Ishikawa (cell line): ENCODE measurements around the gene CTTNBP2.

Source experiments
- CEBPB ChIP-seq: IDR thresholded peaks from 2 replicates; pipeline ENCODE4 v1.6.1; 2012
- CREB1 ChIP-seq: IDR thresholded peaks from 2 replicates; pipeline ENCODE4 v1.6.1; 2012; ENCODE audit warnings: low read depth
- MAX ChIP-seq: IDR thresholded peaks from 2 replicates; pipeline ENCODE4 v1.6.1; 2012
- TAF1 ChIP-seq: IDR thresholded peaks from 2 replicates; pipeline ENCODE4 v1.6.1; 2012; ENCODE audit warnings: low read depth, mild to moderate bottlenecking
- USF1 ChIP-seq: IDR thresholded peaks from 2 replicates; pipeline ENCODE4 v1.6.1; 2012
- ZBTB7A ChIP-seq: IDR thresholded peaks from 2 replicates; pipeline ENCODE4 v1.6.1; 2012; ENCODE audit warnings: low read depth

- no peak for TF ChIP-seq TAF1
- no peak for TF ChIP-seq CREB1
- TF ChIP-seq CEBPB = no peak
- no peak for TF ChIP-seq USF1
- no peak for TF ChIP-seq MAX
- TF ChIP-seq ZBTB7A = no peak
These were observed 88.9 kb downstream of the CTTNBP2 start for GRCh38 chr7:117784315-117784714.
